HG03442 (cell line): ENCODE measurements around the gene TRIO.
"Not testable (repeated sequence)": the region's sequence is repeated elsewhere in the genome, so short reads cannot be mapped to it uniquely, and the experiment has no call there.

Source experiments
- ATAC-seq: cut with Tn5 transposase; IDR thresholded peaks from one replicate; pipeline ENCODE4 v1.9.1; 2021; ENCODE audit warnings: mild to moderate bottlenecking, moderate library complexity; ENCODE audit not compliant: unreplicated experiment

Gene TRIO

DNA sequence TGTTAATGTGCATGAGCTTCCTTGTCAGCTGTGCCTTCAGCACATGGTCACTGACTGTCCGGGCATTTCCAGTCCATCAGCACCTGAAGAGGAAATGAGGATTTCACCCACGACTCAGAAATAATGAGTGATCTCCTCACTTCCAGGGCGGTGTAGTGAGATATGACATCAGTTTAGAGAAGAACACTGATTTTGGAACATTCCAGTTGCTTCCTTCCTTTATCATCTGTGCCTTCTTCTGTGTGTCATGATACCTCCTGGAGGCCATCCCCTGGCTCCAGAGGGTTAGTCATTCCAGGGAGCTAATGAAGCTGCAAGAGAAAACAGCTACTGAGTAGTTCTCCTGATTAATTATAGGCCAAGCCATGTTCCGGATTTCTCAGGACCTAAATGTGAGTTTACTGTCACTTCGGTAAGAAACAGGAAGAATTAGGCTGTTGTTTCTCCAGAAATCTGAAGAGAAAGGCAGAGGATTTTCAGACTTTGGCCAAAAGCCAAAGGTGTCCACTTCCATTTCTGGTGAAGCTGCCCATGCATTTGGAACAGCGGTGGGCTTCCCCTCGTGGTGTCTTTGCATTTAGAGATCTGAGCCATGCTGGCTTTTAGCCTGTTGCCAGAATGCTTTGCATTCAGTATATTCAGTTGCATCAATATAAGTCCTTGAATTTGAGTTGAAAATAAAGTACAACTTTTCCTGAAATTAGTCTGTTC, 277.1 kb downstream of the TRIO start:
- no peak for ATAC-seq

GRCh38 chr5:14421851-14422250, 278.7 kb downstream of the TRIO start:
- no peak for ATAC-seq

DNA sequence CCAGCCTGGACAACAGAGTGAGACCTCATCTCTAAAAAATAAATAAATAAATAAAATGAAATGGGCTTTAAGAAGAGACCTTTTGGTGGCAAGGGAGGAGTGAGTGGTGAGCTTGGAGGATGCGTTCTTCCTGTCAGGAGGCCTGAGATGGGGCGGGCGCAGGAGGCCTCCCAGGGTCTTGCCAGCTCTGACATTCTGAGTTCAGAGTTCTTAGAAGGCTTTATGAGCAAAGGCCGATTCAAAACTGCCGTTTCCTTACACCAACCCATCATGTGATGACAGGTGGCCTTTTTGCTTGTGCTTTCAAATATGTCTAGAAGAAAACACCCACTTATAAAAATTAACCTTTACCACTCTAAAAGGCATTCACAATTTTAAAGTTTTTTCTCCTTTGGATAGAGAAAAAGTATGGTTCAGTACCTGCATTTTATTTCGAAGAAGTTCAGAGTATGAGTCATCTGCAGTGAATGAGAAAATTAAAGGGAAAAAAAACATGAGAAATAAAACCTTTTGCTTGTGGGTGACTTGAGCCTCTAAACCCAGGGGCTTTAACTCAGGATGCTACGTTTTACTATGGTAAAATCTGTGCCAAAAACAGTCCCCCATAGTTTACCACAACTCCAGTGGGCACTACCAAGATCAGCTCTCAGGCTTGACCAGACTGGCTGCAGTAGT, 281.0 kb downstream of the TRIO start:
- no peak for ATAC-seq

DNA sequence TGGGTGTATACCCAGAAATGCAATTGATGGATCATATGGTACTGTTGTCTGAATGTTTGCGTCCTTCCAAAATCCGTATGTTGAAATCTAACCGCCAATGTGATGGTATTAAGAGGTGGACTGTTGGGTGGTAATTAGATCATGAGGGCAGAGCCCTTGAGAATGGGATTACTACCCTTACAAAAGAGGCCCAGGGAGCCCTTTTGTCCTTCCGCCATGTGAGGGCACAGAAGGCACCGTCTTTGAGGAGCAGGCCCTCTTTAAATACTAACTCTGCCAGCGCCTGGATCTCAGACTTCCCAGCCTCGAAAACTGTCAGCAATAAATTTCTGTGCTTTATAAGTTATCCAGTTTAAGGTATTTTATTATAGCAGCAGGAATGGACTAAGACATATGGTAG, 282.4 kb downstream of the TRIO start:
- no peak for ATAC-seq

GRCh38 chr5:14426521-14426920, 283.4 kb downstream of the TRIO start:
- no peak for ATAC-seq

GRCh38 chr5:14428302-14429081, 285.4 kb downstream of the TRIO start:
- ATAC-seq: no peak

DNA sequence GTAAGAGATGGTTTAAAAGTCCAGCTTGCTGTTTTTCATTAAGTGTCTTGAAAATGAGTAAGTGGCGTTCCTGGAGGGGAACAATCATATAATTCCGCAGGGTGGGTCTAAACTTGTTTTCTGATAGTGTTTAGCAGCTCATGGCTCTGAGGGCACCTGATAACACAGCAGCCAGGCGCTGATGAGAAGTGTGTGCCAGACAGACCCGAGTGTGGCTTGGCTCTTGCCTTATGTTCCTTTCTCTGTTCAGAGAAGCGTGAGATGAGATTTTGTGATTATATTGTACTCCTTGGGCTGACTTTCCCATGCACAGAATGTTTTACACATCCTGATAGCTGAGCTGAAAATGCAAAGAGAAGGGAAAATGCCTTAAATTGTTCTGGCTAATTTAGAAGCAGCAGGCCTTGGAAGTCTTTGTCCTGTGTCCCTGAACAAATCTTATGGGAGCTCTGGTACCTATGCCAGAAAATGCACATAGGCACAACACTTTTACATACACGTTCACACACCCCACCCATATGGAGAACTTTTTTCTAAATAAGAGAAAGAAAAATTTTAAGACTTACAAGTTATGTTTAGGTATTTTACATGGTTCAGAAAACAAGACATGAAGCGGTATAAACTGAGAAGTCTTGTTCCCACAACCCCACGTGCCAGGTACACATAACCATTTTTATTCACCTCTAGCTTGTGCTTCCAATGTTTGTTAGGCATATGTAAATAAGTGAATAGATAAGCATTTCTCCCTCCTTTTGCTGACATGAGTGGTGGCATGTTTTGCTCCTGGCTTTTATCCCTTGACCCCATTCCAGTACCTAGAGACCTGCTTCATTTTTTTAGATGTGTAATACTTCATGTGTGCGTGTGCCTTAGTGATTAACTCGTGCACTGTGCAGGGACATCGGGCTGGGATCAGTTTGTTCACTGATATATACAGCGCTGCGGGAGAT, 286.2 kb downstream of the TRIO start:
- ATAC-seq: no peak

DNA sequence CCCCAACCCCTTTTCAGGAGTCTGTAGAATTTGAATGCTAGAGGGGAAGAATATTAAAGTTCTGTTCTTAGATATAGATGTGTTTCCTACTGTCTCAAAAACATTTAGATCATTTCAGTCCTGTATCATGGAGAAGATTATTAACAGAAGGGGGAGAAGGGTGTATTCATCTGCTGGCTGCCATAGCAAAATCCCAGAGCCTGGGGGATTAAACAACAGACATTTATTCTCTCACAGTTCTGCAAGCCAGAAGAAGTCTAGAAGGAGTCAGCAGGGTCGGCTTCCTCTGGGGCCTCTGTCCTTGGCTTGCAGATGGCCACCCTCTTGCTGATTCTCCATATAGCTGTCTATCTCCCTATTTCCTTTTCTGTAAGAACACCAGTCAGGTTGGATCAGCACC, 288.4 kb downstream of the TRIO start:
- no peak for ATAC-seq

DNA sequence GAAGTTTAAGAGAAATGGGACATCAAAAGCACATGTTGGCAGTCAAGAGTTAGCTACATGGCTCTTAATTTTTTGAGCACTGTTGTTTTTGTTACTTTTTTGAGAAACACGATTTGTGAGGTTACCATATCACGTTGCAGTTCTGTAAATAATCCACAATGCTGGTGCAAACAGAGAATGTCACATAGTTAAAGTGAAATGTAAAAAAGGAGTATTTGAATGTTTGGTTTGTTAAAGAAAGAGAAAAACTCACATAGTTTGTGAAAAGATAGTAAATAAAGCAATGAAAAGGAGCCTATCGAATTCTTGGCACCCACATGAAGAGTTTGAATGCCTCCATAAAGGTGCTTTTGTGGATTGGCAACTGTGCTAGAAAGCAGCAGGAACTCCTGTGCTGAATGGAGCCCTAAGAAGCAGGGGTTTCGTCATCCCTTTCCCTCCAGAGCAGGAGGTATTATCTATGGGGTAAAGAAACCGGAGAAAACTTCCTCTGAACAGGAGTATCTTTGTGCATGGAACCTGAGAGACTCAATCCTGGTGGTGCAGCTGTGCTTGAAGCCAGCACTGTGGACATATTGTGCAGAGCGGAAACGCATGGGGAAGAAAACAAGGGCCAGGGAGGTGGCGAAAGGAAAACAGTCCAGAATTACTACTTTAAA, 289.9 kb downstream of the TRIO start:
- ATAC-seq: no peak

DNA sequence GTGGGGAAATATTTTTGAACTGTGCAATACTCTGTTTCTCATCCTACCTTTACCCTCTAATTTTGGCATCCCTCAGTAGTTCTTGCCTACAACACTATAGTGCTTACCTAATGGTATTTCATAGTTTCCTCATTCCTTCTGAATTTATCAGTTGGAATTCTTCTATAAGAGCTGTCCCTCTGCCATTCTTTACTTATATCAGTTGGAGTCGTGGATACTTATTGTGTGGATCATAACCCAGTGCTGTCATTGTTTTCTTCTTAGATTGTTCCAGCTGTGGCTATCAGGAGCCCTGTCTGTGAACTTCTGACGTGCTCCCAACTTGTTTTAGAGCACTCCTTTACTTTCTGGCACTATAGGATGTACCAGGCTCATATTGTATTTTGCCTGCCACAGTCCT, 292.3 kb downstream of the TRIO start:
- no peak for ATAC-seq

GRCh38 chr5:14436122-14436521, 293.0 kb downstream of the TRIO start:
- ATAC-seq: not testable (repeated sequence)

- ATAC-seq: peak; percentile 47
These were observed 293.8 kb downstream of the TRIO start for GRCh38 chr5:14436801-14437542.

GRCh38 chr5:14438195-14438606, 295.1 kb downstream of the TRIO start:
- peak; percentile 41 for ATAC-seq

GRCh38 chr5:14439087-14439871, 296.1 kb downstream of the TRIO start:
- ATAC-seq: no peak

GRCh38 chr5:14440223-14440581, 297.1 kb downstream of the TRIO start:
- ATAC-seq: no peak

DNA sequence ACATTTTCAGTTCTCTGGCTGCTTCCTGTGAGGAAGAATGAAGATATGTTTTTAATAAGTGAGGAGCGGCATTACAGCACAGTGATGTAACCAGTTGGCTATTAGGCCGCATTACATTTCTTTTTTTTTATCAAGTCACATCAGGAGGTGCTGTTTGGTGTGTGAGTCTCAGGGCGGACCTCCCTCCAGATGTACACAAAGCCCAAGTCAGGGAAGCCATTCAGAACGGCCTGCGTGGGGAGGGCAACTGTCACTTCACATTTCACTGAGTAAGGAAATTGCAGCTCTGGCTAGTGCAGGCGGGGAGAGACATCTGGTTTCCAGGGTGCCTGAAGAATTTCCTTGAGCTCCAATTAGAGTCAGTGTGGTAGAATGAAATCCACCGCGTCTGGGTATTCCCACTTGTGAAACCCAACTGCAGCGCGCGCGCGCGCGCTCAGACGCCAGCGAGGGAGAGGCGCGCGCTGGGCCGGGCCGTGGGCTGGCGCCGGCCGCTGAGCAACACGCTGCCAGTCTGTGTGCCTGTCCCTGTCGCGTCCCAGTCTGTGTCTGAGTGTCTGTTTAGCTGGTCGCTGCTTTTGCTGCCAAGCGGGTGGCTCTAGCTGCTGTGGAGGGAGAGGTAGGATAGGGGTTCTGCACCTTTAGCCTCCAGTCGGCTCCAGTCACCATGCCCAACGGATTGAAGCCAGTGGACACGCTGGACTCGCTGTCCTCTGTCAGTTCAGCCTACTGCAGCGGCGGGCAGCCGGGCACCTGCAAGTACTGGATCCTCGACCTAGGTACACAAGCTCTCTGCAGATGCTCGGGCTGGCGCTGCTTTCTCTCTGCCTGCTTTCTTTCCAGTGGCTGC, 297.7 kb downstream of the TRIO start:
- no peak for ATAC-seq

GRCh38 chr5:14441641-14442040, 298.5 kb downstream of the TRIO start:
- ATAC-seq: no peak

- no peak for ATAC-seq
These were observed 299.4 kb downstream of the TRIO start for GRCh38 chr5:14442536-14442935.
